Nephron progenitor cell (in vitro differentiated cells): ENCODE measurements around the gene TDP1.

ENCODE experiments used
- DNase-seq: peaks from one replicate; pipeline ENCODE4 v3.0.0; 2021
- H3K27ac Mint-ChIP-seq: 2 replicates; pipeline ENCODE4 v1.8.0; 2021; ENCODE audit warnings: mild to moderate bottlenecking, moderate library complexity, mixed read lengths
- H3K27me3 Mint-ChIP-seq: 2 replicates; pipeline ENCODE4 v1.8.0; 2021; ENCODE audit warnings: mild to moderate bottlenecking, low read depth, mixed read lengths; ENCODE audit not compliant: poor library complexity
- H3K36me3 Mint-ChIP-seq: 2 replicates; pipeline ENCODE4 v1.8.0; 2021; ENCODE audit warnings: low read depth, mixed read lengths
- H3K4me1 Mint-ChIP-seq: 2 replicates; pipeline ENCODE4 v1.8.0; 2021; ENCODE audit warnings: mixed read lengths
- H3K4me3 Mint-ChIP-seq: 2 replicates; pipeline ENCODE4 v1.8.0; 2021; ENCODE audit warnings: mild to moderate bottlenecking, moderate library complexity, mixed read lengths
- H3K9me3 Mint-ChIP-seq: 2 replicates; pipeline ENCODE4 v1.8.0; 2021; ENCODE audit warnings: mild to moderate bottlenecking, moderate library complexity, mixed read lengths
- TF ChIP-seq, protein P1 (sequence below): fragments of 200-600 bp; sonication (generic); IDR thresholded peaks from 2 replicates; pipeline ENCODE4 v1.5.0; 2021; ENCODE audit warnings: antibody characterized with exemption

The TDP1 gene

DNA sequence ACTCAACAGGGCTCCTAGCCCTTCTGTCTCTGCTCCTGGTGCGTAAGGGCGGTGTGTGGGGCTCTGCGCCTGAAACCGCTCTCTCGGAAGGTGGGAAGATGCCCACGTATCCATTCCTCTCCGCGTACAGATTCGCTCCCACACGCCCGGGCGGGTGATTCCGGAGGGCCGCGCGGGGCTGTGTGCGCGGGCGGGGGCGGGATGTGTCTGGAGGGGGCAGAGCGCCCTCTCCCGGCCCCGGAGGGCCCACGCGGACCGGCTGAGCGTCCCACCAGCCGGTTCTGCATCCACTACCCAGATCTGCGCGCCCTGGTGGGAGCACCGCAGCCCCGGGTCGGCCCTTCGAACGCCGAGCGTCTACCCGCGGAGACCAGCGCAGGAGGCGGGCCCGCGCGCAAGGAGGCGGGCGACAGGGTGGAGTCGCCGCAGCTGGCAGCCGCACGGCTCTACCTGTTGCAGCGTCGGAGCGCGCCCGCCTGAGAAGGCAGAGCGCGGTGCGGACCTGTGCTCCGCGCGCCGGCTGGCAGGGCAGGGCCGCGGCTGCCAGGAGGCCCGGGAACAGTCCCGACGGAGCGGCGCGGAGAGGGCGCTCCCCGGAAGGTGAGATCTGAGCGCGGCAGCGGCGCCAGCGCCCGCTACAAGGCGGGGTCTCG, 104.7 kb downstream of the TDP1 start:
- Mint-ChIP-seq H3K4me1 (peaks cover 24% of the 10 kb centered on the region), H3K27me3 (peaks cover 97% of the 10 kb centered on the region)

DNA sequence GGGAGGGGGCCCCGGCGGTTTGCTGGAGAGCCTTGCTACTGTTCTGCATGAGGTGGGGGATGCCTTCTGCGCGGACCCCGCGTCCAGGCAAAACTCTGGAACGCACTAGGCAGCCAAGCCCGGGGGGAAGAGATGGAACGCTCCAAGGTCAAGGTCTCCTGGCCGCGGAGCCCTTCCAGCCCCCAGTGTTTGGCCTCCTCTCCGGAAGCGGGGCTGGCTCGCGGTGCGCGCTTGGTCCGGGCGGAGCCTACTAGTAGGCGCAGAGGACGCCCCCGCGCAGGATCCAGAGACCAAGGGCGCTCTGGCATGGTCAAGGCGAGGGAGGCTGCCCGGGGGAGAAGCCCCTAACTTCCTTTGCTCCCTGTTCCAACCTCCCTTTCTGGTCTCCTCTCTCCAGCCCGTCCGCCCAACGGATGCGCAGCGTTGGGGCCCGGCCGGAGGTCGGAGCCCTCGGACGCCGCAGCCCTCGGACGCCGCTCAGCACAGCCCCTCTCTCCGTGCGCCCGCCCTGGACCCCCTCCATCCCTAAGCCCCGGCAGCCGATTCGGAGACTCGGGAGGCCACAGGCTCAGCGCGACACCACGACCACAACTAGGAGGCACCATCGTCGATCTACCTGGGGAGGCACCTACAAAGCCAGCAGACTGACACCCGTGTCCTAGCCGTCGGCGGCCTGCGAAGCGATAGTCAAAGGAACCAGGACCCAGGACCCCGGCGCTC, 105.4 kb downstream of the TDP1 start:
- peaks cover 97% of the 10 kb centered on the region for H3K27me3 Mint-ChIP-seq
- TF ChIP-seq, protein P1, sequence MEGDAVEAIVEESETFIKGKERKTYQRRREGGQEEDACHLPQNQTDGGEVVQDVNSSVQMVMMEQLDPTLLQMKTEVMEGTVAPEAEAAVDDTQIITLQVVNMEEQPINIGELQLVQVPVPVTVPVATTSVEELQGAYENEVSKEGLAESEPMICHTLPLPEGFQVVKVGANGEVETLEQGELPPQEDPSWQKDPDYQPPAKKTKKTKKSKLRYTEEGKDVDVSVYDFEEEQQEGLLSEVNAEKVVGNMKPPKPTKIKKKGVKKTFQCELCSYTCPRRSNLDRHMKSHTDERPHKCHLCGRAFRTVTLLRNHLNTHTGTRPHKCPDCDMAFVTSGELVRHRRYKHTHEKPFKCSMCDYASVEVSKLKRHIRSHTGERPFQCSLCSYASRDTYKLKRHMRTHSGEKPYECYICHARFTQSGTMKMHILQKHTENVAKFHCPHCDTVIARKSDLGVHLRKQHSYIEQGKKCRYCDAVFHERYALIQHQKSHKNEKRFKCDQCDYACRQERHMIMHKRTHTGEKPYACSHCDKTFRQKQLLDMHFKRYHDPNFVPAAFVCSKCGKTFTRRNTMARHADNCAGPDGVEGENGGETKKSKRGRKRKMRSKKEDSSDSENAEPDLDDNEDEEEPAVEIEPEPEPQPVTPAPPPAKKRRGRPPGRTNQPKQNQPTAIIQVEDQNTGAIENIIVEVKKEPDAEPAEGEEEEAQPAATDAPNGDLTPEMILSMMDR = no peak
- H3K36me3 Mint-ChIP-seq = no peaks in the 10 kb centered on the region
- peak; percentile 52 for DNase-seq
- H3K4me1 Mint-ChIP-seq = peaks cover 24% of the 10 kb centered on the region
- peak overlapping the region; percentile 59 for H3K4me3 Mint-ChIP-seq
- H3K9me3 Mint-ChIP-seq = peaks cover 14% of the 10 kb centered on the region
- no peak overlapping the region for H3K27ac Mint-ChIP-seq

More for the DNA sequence above, 104.7 kb downstream of the TDP1 start:
- H3K27ac Mint-ChIP-seq = no peak overlapping the region
- no peaks in the 10 kb centered on the region for H3K36me3 Mint-ChIP-seq
- TF ChIP-seq, protein P1 = peak; percentile 53
- peak overlapping the region; percentile 73 for H3K4me3 Mint-ChIP-seq
- H3K9me3 Mint-ChIP-seq = peaks cover 17% of the 10 kb centered on the region
- peak; percentile 75 for DNase-seq

DNA sequence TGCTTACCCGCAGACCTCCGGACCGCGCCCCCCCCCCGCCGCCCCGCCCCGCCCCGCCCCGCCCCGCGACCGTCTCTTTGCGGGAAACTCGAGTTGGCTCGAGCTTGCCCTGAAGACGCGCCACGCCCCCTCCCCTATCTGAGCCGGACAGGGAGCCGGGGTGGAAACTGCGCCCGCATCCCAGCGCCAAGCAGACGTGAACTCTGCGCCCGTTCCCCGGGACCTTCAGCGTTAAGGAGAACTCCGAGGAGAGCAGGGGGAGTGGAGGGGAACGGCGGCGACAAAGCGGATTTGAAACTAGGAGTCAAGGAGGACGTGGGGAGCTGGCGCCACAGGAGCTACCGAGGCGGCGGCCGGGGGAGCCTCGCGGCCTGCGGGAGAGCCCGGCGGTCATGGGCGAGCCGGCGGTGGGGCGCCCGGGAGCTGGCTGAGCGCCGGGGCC, 106.0 kb downstream of the TDP1 start, which contains the start of gene KCNK13:
TSS of gene KCNK13 (plus strand) at position 310 of the 442 bp plus-strand sequence. CDS start 212 bp downstream, outside the sequence.
- H3K27ac Mint-ChIP-seq = no peak within 1 kb of the TSS
- peaks cover 24% of the 10 kb centered on the region for H3K4me1 Mint-ChIP-seq
- peak; percentile 72 for DNase-seq
- H3K36me3 Mint-ChIP-seq = no peaks in the 10 kb centered on the region
- peaks cover 97% of the 10 kb centered on the region for H3K27me3 Mint-ChIP-seq
- peak within 1 kb of the TSS; percentile 87 for H3K4me3 Mint-ChIP-seq
- peaks cover 14% of the 10 kb centered on the region for H3K9me3 Mint-ChIP-seq
- TF ChIP-seq, protein P1 = no peak

GRCh38 chr14:90062127-90062794, 106.5 kb downstream of the TDP1 start:
- H3K4me3 Mint-ChIP-seq = peak overlapping the region; percentile 78
- H3K4me1 Mint-ChIP-seq = peaks cover 18% of the 10 kb centered on the region
- peak; percentile 50 for DNase-seq
- H3K27me3 Mint-ChIP-seq = peaks cover 97% of the 10 kb centered on the region
- H3K27ac Mint-ChIP-seq = no peak overlapping the region
- H3K9me3 Mint-ChIP-seq = peaks cover 14% of the 10 kb centered on the region
- H3K36me3 Mint-ChIP-seq = no peaks in the 10 kb centered on the region
- TF ChIP-seq, protein P1 = no peak

DNA sequence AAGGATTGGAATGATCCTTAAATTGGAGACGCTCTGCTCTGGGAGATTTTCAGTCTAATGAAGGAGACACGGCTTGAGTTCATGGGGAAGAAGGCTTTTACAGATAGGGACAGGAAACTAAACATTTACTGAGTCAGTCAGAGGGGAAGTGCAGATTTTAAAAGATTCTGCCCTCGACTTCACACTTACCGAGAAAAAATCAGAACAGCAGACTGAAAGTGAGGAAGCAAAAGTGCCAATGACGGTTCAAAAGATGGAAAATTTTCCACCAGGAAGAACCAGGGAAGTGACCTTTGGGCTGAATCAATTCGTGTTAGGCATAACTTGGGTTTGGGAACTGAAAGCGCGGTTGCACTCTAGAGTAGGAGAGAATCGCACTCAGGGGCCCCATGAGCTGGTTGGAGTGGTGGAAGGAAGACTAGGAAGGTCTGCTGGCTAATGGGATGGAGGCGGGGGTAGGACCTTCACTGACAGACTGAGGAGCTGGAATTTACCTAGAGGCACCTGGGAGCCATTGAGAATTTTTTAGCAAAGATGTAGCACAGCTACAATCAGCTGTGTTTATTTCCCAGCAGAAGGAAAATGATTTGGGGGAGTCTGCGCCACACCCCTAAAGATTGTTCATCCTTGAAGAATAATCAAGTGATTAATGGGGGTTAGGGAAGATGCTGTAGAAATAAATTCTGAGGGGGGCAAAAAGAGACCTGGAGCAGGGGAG, 107.3 kb downstream of the TDP1 start:
- Mint-ChIP-seq H3K36me3 (no peaks in the 10 kb centered on the region), H3K27me3 (peaks cover 97% of the 10 kb centered on the region), H3K27ac (no peak overlapping the region), H3K4me3 (peak overlapping the region; percentile 78), H3K4me1 (peaks cover 18% of the 10 kb centered on the region), H3K9me3 (peaks cover 14% of the 10 kb centered on the region)
- no peak for DNase-seq
- TF ChIP-seq, protein P1 = no peak
